NCI-H187 treated with DMSO at 0.1 percent for 48 hours (cell line): ENCODE data around the gene LIN9.

Experiments used
- DNase-seq: peaks from one replicate; lab custom pipeline; 2025; lab: John Stamatoyannopoulos, UW

Gene LIN9

DNA sequence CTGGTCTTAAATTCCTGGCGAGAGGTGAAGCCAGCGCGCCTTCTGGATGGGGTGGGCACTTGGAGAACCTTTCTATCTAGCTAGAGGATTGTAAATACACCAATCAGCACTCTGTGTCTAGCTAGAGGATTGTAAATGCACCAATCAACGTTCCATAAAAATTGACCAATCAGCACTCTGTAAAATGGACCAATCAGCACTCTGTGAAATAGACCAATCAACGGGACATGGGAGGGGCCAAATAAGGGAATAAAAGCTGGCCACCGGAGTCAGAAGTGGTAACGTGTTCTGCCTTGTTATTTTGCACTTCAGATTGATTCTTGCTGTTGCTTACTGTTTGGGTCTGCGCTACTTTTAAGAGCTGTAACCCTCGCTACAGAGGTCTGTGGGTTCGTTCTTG is 12.0 kb upstream of the LIN9 start:
- DNase-seq = no peak

DNA sequence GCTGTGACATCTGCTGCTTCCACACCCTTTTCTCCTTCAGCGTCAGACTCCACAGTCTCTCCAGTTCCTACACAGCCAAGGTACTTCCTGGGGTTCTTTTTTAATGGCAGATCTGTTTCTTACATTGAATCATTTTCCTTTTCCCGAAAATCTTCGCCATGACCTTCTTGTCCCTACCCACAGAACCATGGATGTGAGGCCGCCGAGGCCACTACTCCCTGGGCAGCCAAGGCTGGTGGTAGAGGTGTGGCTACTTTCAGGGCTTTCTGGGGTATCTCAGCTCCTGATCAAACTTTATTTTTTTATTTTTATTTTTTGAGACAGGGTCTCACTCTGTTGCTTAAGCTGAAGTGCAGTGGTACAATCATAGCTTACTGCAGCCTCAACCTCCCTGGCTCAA is 9.5 kb upstream of the LIN9 start:
- DNase-seq = no peak

DNA sequence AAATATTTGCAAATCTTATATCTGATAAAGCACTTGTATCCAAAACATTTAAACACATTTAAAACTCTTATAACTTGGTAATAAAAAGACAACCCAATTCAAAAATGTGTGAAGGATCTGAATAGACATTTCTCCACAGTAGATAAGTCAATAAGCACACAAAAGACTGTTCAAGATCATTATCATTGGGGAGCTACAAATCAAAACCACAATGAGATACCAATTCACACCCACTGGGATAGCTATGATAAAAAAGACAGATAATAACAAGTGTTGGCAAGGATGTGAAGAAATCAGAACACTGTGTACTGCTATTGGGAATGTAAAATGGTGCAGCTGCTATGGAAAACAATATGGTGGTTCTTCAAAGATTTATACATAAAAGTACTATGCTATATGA is 5.1 kb upstream of the LIN9 start:
- DNase-seq = no peak

DNA sequence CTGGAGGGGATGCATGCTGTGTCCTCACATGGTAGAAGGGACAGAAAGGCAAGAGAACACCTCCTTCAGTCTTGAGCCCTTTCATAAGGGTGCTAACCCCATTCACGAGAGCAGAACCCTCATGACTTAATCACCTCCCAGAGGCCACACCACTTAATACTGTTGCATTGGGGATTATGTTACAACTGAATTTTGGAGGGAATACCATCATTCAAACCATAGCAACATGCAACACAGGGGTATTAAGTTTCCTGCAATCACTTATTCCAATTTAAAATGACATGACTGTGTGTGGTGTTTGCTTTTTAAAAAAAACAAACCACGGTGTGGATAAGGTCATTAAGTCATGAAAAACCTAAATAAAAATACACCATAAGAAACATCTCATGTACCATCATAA is 3.1 kb upstream of the LIN9 start:
- no peak for DNase-seq

DNA sequence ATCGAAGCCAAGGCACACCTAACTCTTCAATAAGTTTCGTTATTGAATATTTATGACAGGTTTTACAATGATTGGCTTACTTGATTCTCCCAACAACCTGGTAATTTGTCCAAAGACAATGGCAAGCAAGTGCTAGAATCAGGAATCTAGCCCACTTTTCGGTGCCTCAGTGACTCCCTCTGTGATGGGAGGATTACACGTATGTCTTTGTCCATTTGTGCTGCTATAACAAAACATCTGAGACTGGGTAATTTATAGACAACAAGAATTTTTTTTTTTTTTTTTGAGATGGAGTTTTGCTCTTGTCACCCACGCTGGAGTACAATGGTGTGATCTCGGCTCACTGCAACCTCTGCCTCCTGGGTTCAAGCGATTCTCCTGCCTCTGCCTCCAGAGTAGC is 2.4 kb upstream of the LIN9 start:
- DNase-seq = no peak

DNA sequence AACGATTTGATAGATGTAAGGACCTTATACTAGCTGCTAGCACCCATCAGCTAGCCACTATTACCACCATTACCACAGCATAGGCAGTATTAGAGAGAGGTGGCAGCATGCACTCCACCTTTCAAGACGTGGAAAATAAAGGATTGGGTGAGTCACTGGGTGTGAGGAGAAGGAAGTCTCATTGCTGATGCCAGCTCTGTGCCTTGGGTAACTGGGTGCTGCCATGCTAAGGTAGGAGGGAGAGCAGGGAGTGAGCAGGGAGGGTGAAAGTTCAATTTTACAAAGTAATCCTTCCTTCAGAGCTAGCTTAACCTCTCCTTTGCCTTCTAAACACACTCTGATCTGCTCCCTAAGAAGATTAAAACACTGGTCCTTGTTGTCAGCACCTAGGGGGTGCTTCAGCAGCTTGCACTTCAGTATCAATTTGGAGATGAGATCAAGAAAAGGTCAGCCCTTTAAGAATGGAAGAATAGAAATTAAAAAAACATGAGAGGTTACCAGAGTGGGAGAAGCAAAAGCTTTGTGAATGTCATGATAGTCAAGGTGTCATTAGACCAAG is 1.8 kb upstream of the LIN9 start:
- no peak for DNase-seq

DNA sequence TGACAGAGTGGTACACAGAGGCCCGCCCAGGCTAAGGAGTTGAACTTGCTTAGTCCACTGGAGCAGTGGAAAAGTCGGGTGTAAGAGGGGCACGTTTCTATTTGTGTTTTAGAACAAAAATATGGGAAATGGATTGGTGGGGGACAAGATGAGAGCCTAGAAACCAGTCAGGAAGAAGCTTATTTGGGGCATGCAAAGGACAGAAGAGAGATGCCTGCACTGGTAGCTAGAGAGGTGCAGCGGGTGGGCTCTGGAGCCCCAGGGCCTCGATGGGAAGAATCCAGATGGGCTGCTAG is 1.2 kb upstream of the LIN9 start:
- DNase-seq = no peak

DNA sequence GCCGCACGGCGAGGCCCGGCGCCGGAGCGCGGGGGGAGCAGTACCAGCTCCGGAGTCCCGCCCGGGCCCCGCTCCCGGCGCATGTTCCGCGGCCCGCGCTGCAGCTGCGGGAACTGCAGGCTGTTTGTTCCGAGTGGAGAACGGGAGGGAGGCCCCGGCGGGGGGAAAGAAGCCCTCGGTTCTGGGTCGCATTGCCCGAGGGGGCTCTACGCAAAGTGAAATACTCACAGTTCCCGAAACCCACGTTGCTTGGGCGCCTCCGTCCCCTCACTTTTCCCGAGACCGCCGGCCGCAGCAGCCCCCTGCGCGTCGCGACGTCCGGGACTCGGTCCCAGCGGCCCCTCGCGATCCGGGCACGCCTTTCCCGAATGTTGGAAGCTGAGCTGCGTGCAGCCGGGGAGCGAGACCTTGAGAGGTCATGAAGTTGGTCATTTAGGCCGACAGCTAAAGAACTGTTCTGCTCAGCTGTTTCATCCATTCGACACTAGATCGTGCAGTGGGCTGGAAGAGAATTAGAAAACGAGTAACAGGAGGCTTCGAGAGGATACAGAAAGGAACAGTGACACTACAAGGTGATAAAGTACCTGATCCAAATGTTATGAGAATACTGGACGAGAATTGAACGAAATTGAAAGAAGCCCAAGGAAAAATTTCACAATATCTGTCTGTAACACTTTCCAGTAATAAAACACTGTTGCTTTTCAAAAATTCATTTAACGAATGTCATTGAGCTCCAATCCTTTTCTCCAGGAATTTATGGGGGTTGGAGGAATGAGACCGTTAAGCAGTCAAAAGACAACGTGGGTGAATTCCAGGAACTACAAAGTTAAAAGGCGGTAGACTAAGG is 657 bp upstream of the LIN9 start:
- no peak for DNase-seq

DNA sequence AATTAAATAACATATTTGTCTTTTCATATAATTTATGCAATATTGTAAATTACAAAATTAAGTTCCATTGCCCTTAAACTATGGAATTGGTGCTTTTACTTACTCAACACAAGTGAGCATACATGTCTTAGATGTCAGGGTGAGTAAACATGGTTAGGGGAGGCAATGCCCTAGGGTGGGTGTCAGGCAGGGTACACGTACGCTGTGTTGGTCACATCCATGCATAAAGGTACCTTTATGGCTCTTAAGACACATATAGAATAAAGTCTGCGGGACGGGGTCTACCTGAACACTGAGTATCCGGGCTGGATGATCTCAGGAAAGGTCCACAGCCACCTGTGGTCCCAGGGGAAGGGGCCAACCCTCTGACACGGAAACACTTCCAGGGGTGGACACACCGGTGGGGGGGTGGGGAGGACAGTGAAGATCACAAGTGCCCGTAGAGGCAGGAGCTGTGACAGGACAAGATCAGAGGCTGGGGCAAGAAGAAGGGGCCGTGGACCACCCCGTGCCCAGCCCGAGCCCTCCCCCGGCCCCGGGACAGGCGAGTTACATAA is 720 bp downstream of the LIN9 start:
- no peak for DNase-seq

DNA sequence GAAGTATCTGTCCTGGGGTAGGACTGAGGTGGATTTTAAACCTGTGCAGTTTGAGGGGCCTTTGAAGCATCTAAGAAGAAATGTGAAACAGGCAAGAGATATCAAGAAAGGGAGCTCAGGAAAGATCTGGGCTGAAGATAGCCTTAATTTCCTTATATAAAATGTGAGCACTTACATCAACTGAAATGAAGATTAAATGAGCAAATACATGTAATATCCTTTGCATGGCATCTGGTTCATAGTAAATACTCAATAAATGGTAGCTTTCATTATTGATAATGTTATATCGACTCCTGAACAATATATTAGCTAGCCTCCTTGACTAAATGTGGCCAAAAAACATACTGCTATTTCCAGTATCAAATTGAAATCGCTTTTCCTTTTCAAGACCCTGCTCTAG is 2.5 kb downstream of the LIN9 start:
- no peak for DNase-seq

DNA sequence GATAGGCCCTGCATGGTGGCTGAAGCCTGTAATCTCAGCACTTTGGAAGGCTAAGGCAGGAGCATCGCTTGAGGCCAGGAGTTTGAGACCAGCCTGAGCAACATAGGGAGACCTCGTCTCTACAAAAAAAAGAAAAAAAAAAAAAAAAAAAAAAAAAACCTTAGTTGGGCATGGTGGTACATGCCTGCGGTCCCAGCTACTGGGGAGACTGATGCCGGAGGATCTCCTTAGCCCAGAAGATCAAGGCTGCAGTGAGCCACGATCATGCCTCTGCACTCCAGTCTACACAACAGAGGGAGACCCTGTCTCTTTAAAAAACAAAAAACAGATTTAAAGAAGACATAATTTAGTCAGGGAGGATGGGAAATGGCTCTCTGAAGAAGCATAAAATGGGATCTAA is 3.8 kb downstream of the LIN9 start:
- no peak for DNase-seq

DNA sequence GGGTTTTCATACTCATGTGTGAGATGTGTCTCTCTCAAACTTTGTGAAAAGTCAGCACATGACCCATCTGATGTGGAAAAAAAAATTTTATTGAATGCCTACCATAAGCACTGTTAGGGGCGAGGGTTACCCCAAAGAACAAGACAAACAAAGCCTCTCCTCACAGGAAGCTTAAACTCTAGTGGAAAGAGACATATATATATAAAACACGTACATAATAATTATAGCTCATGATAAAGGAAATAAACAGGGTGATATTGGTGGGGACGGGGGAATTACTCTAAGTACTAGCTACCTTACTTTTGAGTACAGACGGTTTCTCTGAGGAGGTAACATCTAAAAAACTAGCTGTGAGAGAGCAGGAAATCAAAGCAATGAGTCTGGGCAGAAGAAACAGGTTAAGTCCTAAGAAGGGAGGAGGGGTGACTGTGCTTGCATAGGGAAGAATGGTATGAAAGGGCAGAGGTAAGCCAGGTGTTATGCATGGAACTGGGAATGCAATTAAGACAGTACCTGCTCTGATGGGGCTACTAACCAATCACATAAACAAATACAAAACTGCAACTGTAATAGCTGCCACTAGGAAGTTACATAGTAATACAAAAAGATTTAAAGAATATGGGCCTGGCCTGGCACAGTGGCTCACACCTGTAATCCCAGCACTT is 4.5 kb downstream of the LIN9 start:
- no peak for DNase-seq

DNA sequence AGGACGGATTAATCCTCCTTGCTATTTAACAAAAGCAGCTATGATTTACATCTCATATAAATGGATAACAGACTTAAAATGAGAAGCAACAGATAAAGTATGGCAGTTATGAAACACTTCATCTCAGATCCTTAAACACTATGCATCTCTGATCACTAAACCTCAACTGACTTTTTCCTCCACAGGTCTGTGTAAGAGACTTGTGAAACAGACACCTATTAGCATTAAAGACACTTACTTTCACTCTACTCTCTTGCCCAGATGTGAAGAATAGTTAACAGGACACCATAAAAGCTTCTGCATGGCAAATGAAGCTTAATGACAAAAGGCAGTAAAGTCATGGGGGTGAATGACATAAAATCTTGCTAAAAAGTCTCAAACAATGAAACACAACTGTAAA is 6.2 kb downstream of the LIN9 start:
- no peak for DNase-seq

DNA sequence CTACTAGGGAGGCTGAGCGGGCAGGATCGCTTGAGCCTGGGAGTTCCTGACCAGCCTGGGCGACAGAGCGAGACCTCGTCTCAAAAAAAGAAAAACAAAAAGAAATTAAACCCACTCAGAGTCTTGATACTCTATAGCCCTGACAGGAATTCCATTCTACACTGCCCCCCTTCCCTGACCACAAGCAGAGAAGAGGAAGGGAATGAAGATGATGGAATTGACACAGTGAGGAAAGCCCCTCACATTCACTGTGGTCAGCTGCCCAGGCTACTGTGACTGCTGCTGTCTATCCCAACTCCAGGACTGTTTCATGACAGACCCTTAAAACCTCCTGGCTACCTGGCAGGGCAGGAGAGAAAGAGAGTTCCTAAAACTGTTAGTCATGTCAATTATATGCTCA is 12.1 kb downstream of the LIN9 start:
- DNase-seq = no peak

DNA sequence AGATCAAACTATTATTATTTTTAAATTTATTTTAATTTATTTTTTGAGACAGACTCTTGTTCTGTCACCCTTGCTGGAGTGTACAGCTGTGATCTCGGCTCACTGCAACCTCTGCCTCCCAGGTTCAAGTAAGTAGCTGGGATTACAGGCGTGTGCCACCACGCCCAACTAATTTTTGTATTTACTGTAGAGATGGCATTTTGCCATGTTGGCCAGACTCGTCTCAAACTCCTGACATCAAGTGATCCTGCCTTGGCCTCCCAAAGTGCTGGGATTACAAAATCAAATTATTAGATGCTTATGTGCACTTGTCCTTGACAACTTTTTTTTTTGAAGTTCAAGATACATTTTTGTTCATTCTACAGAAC is 15.4 kb downstream of the LIN9 start:
- DNase-seq = no peak

DNA sequence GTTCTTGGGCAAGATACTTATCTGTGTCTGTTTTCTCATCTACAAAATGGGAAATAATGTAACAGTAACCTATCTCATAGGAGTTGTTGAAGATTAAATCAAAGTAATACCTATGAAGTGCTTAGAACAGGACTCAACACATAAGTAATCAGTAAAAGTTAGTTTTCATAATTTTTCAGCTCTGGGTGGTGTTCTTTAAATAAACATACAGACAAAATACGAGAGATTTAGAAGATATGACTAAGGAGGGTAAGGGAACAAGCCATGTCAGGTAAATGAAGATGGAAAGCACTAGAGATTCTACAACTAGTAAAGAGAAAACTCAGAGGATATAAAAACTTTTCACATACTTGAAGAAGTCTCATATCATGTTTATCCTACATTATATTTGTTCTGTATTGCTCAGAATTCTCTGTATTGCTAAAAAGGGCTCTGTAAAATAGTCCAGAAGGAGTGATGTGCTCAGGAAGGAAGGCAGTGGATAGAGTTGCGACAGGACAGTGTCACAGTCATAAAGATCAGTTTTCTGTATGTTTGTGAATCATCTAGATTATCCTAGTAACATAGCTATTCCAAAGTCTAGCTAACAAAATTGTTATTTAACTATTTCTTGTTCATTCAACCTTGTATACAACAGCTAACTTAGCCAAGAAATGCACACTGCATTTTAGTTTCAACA is 16.0 kb downstream of the LIN9 start:
- DNase-seq = no peak

DNA sequence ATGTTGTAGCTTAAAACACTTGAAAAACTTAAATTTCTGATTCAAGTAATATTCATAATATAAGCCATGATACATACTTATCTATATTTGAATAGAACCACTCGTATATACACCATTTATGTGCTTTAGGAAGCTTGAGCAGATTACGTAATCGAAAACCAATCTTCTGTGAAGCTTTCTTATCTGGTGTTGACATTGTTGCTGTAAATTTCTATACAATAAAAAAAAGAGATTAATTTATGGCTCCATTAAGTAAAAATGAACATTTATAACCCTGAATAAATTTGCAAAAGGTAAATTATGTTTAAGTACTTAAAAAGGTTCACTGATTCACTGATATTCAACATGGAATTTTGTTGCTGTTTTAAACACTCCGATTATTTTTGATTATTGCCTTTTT is 21.4 kb downstream of the LIN9 start:
- DNase-seq = no peak

DNA sequence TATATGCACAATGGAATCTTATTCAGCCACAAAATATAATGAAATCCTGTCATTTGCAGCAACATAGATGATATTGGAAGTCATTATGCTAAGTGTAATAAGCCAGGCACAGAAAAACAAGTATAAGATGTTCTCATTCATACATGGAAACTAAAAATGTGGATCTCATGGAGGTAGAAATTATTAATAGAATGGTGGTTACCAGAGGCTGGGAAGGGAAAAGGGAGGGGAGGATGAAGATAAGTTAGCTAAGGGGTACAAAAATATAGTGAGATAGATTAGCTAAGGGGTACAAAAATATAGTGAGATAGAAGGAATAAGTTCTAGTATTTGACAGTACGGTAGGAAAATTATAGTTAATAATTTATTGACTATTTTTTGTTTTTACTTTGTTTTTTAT is 27.9 kb downstream of the LIN9 start:
- DNase-seq = no peak

DNA sequence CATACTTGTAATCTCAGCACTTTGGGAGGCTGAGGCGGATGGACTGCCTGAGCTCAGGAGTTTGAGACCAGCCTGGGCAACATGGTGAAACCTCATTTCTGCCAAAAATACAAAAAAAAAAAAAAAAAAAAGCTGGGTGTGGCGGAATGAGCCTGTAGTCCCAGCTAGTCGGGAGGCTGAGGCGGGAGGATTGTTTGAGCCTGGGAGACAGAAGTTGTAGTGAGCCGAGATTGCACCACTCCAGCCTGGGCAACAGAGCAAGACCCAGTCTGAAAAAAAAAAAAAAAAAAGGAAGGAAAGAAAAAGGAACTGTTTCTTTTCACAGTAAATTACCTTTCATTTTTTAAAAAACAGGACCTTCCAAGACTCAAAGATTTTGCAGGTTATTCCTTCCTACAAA is 29.5 kb downstream of the LIN9 start:
- no peak for DNase-seq

DNA sequence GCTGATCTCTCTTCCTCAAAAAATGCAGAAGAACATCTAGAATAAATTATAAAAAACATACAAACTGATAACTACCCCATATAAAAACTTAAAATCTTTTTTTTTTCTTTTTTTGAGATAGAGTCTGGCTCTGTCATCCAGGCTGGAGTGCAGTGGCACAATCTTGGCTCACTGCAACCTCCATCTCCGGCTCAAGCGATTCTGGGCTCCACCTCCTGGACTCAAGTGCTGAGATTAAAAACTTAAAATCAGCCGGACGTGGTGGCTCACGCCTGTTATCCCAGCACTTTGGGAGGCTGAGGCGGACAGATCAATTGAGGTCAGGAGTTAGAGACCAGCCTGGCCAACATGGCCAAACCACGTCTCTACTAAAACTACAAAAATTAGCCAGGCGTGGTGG is 31.1 kb downstream of the LIN9 start:
- no peak for DNase-seq

DNA sequence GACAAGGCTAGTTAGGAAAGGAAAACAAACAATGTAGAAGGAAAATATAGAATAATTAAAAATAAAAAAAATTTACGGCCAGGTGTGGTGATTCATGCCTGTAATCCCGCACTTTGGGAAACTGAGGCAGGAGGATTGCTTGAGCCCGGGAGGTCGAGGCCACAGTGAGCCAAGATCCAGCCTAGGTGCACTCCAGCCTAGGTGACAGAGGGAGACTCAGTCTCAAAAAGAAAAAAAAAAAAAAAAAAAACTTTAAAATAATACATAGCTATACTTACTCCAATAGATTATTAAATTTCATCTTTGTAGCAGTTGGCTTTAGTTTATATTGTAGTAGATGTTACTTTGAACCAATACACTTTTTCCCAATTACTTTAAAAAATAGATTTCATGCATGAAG is 32.0 kb downstream of the LIN9 start:
- DNase-seq = no peak

DNA sequence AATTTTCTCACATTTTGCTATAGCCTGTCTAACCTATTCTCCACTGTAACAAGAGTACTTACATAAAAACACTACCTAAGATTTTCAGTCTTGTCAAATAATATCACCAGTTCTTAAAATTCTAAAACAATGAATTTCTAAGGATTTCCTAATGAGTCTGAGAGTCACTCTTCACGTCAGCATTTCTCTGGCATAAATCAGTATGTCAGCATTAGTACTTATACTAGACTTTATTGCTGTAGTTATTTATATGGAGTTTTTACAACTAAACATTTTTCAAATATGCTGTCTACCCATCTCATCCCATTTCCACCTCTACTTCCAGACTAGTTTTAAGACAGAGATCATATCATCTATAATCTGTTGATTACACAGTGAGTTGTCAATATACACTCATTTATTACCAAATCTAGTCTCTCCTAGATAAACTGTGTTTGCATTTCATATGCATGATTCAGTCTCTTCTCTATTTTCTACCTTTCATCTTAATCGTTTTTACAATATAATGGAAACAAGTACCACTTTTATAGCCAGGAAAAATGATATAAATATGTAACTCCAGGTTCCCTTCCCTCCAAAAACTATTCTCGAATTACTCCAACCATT is 32.8 kb downstream of the LIN9 start:
- DNase-seq = no peak

DNA sequence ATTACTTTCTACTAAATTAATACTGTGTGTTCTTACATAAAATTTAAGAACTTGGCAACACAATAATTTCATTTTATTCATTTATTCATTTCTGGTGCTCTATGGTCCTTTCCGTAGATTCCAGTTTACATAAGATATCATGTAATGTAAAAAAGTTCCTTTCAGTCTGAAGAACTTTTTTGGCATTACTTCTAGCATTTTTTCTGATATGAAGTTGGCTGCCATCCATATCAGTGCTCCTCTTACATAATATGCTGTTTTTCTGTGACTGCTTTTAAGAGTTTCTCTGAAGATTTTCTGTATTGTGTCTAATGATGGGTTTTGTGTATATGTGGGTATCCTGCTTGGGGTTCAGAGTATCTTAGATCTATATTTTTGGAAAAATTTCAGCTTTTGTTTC is 34.8 kb downstream of the LIN9 start:
- DNase-seq = no peak
